Activated T-cell treated with anti-CD3 and anti-CD28 coated beads, Interleukin-2, amount 50 U/mL, for 24 hours (primary cell): ENCODE data around the gene SPATA22.
"Not testable (repeated sequence)": the region's sequence is repeated elsewhere in the genome, so short reads cannot be mapped to it uniquely, and the experiment has no call there.

Experiments used
- DNase-seq: peaks from one replicate; pipeline ENCODE4 v3.0.0-alpha.2; 2020
- H3K27ac Mint-ChIP-seq: 2 replicates; pipeline ENCODE4 v1.8.0; 2020; ENCODE audit warnings: mild to moderate bottlenecking, mixed read lengths
- H3K27me3 Mint-ChIP-seq: 2 replicates; pipeline ENCODE4 v1.8.0; 2020; ENCODE audit warnings: mixed read lengths
- H3K36me3 Mint-ChIP-seq: 2 replicates; pipeline ENCODE4 v1.8.0; 2020; ENCODE audit warnings: low read depth, mixed read lengths
- H3K4me1 Mint-ChIP-seq: 2 replicates; pipeline ENCODE4 v1.8.0; 2020; ENCODE audit warnings: low read depth, mixed read lengths
- H3K4me3 Mint-ChIP-seq: 2 replicates; pipeline ENCODE4 v1.8.0; 2020; ENCODE audit warnings: mild to moderate bottlenecking, moderate library complexity, mixed read lengths
- H3K9me3 Mint-ChIP-seq: 2 replicates; pipeline ENCODE4 v1.8.0; 2020; ENCODE audit warnings: mixed read lengths

The SPATA22 gene, protein sequence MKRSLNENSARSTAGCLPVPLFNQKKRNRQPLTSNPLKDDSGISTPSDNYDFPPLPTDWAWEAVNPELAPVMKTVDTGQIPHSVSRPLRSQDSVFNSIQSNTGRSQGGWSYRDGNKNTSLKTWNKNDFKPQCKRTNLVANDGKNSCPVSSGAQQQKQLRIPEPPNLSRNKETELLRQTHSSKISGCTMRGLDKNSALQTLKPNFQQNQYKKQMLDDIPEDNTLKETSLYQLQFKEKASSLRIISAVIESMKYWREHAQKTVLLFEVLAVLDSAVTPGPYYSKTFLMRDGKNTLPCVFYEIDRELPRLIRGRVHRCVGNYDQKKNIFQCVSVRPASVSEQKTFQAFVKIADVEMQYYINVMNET

DNA sequence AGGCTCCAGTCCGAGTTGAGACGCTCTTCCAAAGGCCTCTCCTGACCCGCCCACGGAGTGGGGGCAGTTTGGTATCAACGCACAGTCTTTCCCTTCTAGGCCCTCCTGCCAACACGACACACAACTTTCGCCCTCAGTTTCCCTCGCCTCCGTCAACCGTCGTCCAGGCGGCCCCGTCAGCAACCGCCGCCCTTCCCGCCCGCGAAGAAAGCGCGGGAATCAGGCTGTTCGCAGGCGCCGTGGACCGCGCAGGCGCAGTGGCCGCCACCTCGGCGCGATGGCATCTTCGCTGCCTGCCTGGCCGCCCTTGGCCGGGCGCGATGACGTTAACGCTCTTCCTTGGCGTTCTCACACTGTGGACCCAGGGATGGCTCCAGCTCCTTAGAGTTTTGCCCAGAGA lies at the start of gene SPATA22:
SPATA22 (minus strand) TSS at position 221 of the 400 bp plus-strand sequence. CDS start 2,494 bp downstream, outside the sequence.
- Mint-ChIP-seq H3K27ac (no peak within 1 kb of the TSS), H3K4me3 (no peak within 1 kb of the TSS), H3K4me1 (peaks cover 5% of the 10 kb centered on the region), H3K9me3 (no peaks in the 10 kb centered on the region), H3K27me3 (peaks cover 14% of the 10 kb centered on the region), H3K36me3 (no peaks in the 10 kb centered on the region)
- no peak for DNase-seq

DNA sequence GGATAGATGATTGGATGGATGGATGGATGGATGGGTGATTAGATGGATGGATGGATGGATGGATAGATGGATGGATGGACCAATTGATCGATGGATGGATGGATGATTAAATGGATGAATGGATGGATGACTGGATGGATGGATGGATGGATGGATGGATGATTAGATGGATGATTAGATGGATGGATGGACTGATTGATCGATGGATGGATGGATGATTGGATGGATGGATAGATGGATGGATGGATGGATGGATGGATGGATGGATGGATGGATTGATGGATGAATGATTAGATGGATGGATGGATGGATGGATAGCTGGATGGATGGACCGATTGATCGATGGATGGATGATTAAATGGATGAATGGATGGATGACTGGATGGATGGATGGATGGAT lies 47.9 kb upstream of the SPATA22 start:
- not testable (repeated sequence) for H3K4me3 Mint-ChIP-seq

DNA sequence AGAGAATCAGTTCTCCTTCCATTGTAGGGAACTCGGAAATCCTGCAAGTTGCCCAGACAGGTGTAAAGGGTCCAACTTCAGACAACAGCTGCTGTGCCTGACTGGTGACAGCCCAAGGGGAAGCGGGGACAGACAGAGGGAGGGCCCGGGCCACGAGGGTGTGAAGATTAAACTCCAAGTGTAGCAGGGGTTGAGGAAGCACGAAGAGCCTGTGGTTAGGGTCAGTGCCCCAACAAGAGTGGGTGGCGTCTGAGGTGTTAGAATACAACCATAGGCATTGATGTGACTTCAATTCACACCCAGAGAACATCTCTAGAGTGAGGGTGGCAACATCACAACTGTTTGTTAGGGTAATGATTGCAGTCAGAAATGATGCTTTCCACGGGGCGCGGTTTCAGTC lies 43.3 kb upstream of the SPATA22 start:
- no peak overlapping the region for H3K4me3 Mint-ChIP-seq
- no peak overlapping the region for H3K27ac Mint-ChIP-seq
- no peaks in the 10 kb centered on the region for H3K36me3 Mint-ChIP-seq
- no peaks in the 10 kb centered on the region for H3K4me1 Mint-ChIP-seq
- H3K9me3 Mint-ChIP-seq = no peaks in the 10 kb centered on the region
- no peak for DNase-seq
- H3K27me3 Mint-ChIP-seq = no peaks in the 10 kb centered on the region

More for the DNA sequence above, 47.9 kb upstream of the SPATA22 start:
- H3K36me3 Mint-ChIP-seq, DNase-seq, H3K9me3 Mint-ChIP-seq, H3K27ac Mint-ChIP-seq, H3K4me1 Mint-ChIP-seq, H3K27me3 Mint-ChIP-seq: not testable (repeated sequence)

DNA sequence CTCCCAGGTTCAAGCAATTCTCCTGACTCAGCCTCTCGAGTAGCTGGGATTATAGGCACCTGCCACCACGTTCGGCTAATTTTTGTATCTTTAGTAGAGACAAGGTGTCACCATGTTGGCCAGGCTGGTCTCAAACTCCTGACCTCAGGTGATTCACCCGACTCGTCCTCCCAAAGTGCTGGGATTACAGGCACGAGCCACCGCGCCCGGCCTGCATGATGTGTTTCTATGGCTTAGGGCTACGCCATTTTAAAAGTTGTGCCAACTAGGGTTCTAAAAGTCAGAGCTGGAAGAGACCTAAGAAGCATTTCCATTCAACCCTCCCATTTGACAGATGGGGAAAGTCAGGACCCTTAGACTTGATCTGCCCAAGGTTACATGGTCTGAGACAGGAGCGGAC lies 42.5 kb upstream of the SPATA22 start:
- not testable (repeated sequence) for H3K4me1 Mint-ChIP-seq, H3K9me3 Mint-ChIP-seq, H3K4me3 Mint-ChIP-seq, H3K27ac Mint-ChIP-seq, DNase-seq, H3K27me3 Mint-ChIP-seq, H3K36me3 Mint-ChIP-seq

DNA sequence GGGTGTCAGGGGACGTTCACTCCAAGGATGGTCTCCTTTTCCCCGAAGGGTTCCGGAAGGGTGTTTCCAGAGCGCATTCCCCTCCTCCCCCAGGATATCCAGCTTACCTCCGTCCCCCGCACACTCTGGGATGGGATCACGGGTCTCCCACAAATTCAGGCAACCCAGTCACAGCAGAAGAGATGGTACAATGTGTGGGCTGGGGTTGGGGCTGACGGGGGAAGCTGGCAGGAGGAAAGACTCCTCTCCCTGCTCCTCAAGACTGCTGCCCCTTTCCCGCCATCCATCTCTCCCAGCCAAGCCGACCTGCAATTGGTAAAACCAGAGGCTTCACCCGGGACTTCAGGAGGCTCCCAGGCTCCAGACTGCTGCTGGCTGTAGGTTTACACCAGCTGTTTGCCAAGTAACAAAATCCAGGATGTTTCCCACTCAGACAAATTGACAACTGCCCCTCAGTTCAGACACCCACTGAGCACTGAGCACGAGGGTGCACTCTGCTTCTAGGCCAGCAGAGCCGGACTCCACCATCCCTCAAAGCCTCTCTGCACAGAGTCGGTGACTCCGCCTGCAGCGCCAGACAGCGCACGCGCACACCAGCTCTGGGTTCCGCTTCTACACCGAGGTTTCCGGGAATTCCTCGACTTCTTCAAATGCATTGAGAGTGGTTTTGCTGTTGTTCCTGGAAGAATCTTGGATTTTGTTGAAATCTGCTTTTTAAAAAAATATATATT lies 41.9 kb upstream of the SPATA22 start:
- DNase-seq = no peak
- Mint-ChIP-seq H3K27ac (no peak overlapping the region), H3K4me1 (no peaks in the 10 kb centered on the region), H3K9me3 (peaks cover 3% of the 10 kb centered on the region), H3K27me3 (peaks cover 6% of the 10 kb centered on the region), H3K36me3 (no peaks in the 10 kb centered on the region), H3K4me3 (no peak overlapping the region)

DNA sequence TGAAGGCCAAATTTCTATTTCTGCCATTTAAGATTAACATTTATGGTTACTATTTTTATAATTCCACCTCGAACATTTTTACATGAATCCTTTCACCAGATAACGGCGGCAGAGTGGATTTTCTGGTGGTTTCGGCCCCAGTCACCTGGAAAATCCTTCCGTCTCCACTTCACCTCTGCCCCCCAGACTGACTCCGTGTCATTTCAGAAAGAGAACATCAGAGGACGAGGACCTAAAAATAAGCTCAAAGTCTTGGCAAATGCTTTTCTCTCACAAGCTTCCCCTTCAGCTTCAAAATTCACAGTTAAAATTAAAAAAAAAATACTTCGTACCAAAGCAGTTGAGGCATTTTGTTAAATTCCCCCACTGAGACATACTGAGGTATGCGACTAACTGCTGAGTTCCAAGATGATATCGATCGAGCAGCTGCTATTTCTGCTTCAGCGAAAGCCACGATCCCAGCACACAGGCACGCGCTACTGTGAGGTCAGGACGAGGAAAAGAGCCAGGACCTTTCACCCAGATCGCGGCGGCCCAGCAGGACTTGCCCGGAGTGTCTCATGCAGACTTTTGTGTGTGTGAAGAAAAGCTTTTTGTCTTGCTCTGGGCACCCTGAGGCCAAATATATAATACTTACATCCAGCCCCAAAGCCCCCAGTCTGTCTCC lies 41.0 kb upstream of the SPATA22 start:
- DNase-seq = no peak
- H3K4me3 Mint-ChIP-seq = no peak overlapping the region
- no peaks in the 10 kb centered on the region for H3K4me1 Mint-ChIP-seq
- peaks cover 6% of the 10 kb centered on the region for H3K27me3 Mint-ChIP-seq
- no peak overlapping the region for H3K27ac Mint-ChIP-seq
- no peaks in the 10 kb centered on the region for H3K36me3 Mint-ChIP-seq
- H3K9me3 Mint-ChIP-seq = peaks cover 3% of the 10 kb centered on the region

DNA sequence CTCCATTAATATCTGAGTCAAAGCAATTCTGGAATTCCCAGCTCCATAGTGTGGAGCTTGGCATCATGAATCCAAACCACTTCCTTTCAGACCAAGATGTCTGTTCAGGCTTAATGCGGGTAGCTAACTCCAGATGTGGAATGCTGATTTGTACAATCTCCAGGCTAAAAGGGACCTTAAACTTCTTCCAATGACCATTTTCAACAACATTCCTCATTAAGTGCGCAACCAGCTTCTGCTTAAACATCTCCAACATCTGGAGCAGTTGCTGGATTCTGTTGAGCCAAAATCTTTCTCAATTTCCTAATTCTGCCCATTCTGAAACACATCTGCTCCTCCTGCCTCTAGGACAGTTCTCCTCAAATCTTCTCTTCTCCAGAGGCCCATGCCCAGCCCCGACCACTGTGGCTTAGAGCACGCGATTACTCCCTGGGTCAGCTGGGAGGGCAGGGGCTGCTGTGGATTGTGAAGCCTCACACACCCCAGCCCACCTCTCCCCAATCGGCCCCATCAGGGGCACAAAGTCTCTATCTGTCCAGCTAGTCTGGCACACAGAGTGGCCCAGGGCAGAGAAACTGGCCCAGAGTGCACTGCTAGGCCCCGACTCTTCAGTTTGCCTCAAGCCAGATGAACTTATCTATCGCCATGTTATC lies 40.4 kb upstream of the SPATA22 start:
- Mint-ChIP-seq H3K36me3 (no peaks in the 10 kb centered on the region), H3K27me3 (peaks cover 6% of the 10 kb centered on the region), H3K4me1 (no peaks in the 10 kb centered on the region), H3K27ac (no peak overlapping the region), H3K4me3 (no peak overlapping the region), H3K9me3 (peaks cover 3% of the 10 kb centered on the region)
- DNase-seq = no peak

DNA sequence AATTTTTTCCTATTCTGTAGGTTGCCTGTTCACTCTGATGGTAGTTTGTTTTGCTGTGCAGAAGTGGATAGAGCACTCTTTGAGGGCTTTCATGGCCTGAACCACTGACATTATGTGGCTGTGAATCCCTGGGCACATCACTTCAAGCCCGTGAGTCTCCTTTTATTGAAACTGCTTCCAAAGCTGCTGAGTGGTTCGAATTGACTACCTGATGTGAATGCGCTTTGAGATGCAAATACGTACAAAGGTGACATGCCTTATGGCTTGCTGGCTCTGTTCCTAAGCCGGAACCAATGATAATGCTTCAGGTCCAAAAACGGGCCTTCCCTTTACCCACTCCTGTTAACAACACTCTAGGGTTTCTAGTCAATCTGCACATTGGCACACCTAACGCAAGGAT lies 38.5 kb upstream of the SPATA22 start:
- Mint-ChIP-seq H3K9me3 (peaks cover 3% of the 10 kb centered on the region), H3K27me3 (peaks cover 12% of the 10 kb centered on the region), H3K36me3 (no peaks in the 10 kb centered on the region), H3K4me3 (no peak overlapping the region), H3K27ac (no peak overlapping the region), H3K4me1 (no peaks in the 10 kb centered on the region)
- DNase-seq = no peak

DNA sequence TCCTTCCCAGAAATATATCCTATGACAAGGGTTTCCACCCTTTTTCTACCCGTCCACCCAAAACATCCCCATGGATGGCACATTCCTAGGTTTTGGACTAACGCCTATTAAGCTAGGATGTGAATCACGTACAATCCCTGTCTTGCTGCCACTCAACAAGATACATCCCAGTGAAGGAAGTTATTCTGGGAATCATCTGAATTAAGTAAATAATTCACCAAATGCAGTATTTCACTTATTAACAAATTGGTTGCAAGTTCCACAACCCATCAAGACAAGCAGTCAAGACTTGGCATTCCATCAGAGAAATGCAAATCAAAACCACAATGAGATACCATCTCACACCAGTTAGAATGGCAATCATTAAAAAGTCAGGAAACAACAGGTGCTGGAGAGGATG lies 36.2 kb upstream of the SPATA22 start:
- DNase-seq = no peak
- H3K4me1 Mint-ChIP-seq = no peaks in the 10 kb centered on the region
- no peaks in the 10 kb centered on the region for H3K36me3 Mint-ChIP-seq
- no peak overlapping the region for H3K27ac Mint-ChIP-seq
- H3K27me3 Mint-ChIP-seq = peaks cover 14% of the 10 kb centered on the region
- no peak overlapping the region for H3K4me3 Mint-ChIP-seq
- H3K9me3 Mint-ChIP-seq = peaks cover 3% of the 10 kb centered on the region

DNA sequence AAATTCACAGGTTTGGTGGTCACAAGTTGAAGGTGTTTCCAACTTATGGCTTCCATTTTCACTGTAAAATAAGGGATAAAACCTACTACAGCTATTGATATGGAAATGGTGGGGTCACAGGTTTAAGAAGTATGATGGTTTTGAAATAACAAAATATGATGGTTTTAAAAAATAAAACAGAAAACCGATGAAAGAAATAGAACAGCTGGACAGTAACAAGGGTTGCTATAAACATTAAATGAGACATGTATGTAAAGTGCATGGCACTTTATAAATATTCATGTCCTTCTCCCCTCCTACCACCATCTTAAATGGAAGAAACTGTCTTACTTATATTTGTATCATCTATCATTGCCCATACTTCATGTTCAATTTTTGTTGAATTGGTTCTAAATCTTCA lies 35.5 kb upstream of the SPATA22 start:
- DNase-seq = no peak
- no peaks in the 10 kb centered on the region for H3K4me1 Mint-ChIP-seq
- peaks cover 3% of the 10 kb centered on the region for H3K9me3 Mint-ChIP-seq
- no peak overlapping the region for H3K4me3 Mint-ChIP-seq
- peaks cover 14% of the 10 kb centered on the region for H3K27me3 Mint-ChIP-seq
- H3K36me3 Mint-ChIP-seq = no peaks in the 10 kb centered on the region
- no peak overlapping the region for H3K27ac Mint-ChIP-seq

DNA sequence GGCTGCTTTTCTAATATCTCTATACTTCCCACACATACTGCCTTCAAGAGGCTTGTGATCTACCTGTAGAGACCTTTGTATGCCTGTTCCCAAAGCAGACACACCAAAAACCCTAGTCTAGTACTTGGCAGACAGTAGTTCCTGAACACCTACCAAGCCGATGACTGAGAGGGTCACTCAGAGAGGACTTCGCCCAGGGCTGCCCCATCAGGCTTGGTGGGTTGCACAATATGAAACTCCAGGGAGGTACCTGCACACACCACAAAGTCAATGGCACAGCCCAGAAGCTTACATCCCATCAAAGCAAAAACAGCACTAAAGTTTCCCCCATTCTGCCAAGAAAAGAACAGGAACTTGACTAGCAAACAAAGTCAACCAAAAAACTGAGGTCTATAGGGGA lies 34.4 kb upstream of the SPATA22 start:
- Mint-ChIP-seq H3K27ac (no peak overlapping the region), H3K36me3 (no peaks in the 10 kb centered on the region), H3K4me1 (no peaks in the 10 kb centered on the region), H3K27me3 (peaks cover 14% of the 10 kb centered on the region), H3K4me3 (no peak overlapping the region), H3K9me3 (peaks cover 3% of the 10 kb centered on the region)
- no peak for DNase-seq

DNA sequence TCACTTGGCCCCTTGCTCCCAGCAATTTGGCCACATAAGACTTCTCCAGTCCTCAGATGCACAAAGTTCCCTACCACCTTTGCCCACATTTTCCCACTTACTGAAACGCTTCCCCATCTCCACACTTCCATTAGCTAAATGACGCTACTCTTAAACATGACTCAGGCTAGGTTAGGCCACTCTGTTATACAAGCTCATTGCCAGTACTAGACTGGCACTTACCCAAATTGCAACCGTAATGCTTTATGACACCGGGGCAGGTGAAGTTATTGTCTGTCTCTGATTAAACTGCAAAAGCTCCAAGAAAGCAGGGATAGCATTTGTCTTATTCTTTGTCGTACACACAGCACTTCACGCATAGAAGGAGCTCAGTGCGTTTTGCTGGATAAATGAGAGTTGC lies 33.4 kb upstream of the SPATA22 start:
- Mint-ChIP-seq H3K36me3 (no peaks in the 10 kb centered on the region), H3K9me3 (peaks cover 3% of the 10 kb centered on the region), H3K27me3 (peaks cover 14% of the 10 kb centered on the region), H3K4me3 (no peak overlapping the region), H3K4me1 (no peaks in the 10 kb centered on the region), H3K27ac (no peak overlapping the region)
- no peak for DNase-seq

DNA sequence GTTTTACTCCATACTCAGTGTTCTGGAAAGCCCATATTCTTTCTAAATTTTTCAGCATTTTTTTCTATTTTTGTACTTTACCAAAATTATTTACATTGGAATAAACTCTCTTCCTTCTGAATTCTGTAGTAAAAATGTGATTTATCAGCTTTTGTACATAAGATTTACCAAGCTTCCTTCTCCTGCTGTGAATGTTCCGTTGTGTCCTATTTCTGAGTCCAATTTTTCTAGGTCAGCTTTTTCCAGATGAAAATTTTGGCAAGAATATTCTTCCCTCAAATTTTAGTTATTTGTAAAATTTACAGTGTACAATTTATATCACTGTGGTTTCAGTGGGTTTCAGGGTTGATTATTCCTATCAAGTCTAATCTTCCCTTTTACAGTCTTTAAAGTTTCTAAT lies 31.7 kb upstream of the SPATA22 start:
- H3K36me3 Mint-ChIP-seq = no peaks in the 10 kb centered on the region

DNA sequence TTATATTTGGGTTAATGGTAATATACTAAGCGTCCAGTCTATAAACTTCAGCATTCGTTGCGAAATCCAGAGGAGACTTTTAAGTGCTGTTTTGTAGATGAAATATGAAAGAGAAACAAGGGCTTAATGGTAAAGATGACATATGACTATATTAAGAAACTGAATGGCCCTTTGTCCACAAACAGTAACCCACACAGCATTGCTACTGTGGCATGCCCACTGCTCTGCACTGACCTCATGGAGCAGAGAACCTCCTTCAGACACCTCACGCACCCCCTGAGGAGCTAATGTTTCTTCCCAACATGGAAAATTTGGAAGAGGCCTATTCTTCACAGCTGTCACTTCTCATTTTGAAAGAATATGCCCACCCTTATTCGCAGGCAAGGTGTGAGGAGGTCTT lies 30.8 kb upstream of the SPATA22 start:
- no peak for DNase-seq
- Mint-ChIP-seq H3K4me3 (no peak overlapping the region), H3K9me3 (no peaks in the 10 kb centered on the region), H3K36me3 (no peaks in the 10 kb centered on the region), H3K27me3 (peaks cover 8% of the 10 kb centered on the region), H3K4me1 (no peaks in the 10 kb centered on the region), H3K27ac (no peak overlapping the region)

More for the DNA sequence above, 31.7 kb upstream of the SPATA22 start:
- no peak overlapping the region for H3K4me3 Mint-ChIP-seq
- H3K9me3 Mint-ChIP-seq = no peaks in the 10 kb centered on the region
- DNase-seq = no peak
- H3K27me3 Mint-ChIP-seq = peaks cover 8% of the 10 kb centered on the region
- no peaks in the 10 kb centered on the region for H3K4me1 Mint-ChIP-seq
- no peak overlapping the region for H3K27ac Mint-ChIP-seq
